ENCODE results near the gene DRD4. TPM values are rescaled to one million over a fixed set of nuclear protein-coding genes. Genes with fewer than 3 reads are reported as not detected.

DRD4 gene
- total and polyA plus RNA-seq, 7 donors, result 0.28 to 2.2 (median 0.41) TPM; not detected in 4

- 96% methylated on average over 33 of the region's 33 CpGs for WGBS, 2 donors
- TF ChIP-seq POLR2A (IDR thresholded peaks at IDR 0.05) (no peak), CTCF (IDR thresholded peaks at IDR 0.05) (no peak), EP300 (IDR thresholded peaks at IDR 0.05) (no peak), POLR2AphosphoS5 (IDR thresholded peaks at IDR 0.05) (no peak)
- peaks cover 35 to 100% (median 89%) of the 10 kb centered on the region in 4 donors for H3K36me3 ChIP-seq
Measured at GRCh38 chr11:605286-606129, 31.6 kb upstream of the DRD4 start.

GRCh38 chr11:606245-606644 is 30.8 kb upstream of the DRD4 start:
- Histone ChIP-seq H3K27me3 (no peaks in the 10 kb centered on the region), H3K36me3 (peaks cover 39 to 100% (median 90%) of the 10 kb centered on the region in 4 donors), H3K27ac (peak overlapping the region; percentile 55 to 77 (median 64)), H3K4me3 (no peak overlapping the region), H3K9me3 (no peaks in the 10 kb centered on the region), H3K4me1 (peaks cover 0 to 6% (median 2%) of the 10 kb centered on the region in 4 donors)
- peak; percentile 86 for DNase-seq
- intact Hi-C loops (cut with DNase I), result no loop called here
- 64 to 84% methylated on average over 19 of the region's 19 CpGs for WGBS, 2 donors
- TF ChIP-seq POLR2A (IDR thresholded peaks at IDR 0.05) (no peak), EP300 (IDR thresholded peaks at IDR 0.05) (no peak), POLR2AphosphoS5 (IDR thresholded peaks at IDR 0.05) (peak in 1 of 4 donors; percentile 28), CTCF (IDR thresholded peaks at IDR 0.05) (no peak)

More at GRCh38 chr11:605286-606129, 31.6 kb upstream of the DRD4 start:
- Histone ChIP-seq H3K27ac (peak overlapping the region; percentile 55 to 77 (median 64)), H3K4me3 (no peak overlapping the region), H3K27me3 (no peaks in the 10 kb centered on the region), H3K9me3 (no peaks in the 10 kb centered on the region), H3K4me1 (peaks cover 0 to 6% (median 2%) of the 10 kb centered on the region in 4 donors)
- intact Hi-C loops (cut with DNase I), result no loop called here
- no peak for DNase-seq

DNA sequence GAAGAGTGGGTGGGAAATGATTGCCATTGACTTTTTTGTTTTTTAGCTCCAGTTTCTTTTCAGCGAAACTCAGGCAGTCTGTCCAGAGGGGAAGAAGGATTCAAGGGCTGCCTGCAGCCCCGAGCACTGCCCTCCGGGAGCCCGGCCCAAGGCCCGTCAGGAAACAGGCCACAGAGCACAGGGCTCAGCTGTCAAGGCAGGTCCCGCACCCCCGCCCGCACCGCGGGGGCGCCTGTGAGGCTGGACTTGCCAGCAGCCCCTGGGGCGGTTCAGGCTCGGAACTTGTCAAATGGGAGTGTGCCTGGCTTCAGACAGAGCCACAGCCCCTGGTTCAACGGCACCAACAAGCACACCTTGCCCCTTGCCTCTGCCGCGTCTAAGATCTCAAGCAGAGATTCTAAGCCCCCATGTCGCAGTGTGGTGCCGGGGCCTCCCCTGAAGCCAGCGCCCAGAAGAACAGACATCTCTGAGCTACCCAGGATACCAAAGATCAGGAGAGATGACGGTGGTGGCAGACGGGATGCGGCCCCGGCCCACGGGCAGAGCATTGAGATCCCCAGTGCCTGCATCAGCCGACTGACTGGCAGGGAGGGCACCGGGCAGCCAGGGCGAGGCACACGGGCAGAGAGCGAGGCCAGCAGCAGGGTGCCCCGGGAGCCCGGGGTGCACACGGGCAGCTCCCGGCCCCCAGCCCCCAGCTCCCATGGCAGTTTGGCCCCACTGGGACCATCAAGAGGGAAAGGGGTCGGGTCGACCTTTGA is 29.9 kb upstream of the DRD4 start:
- DNase-seq, result no peak
- peaks cover 34 to 100% (median 88%) of the 10 kb centered on the region in 4 donors for H3K36me3 ChIP-seq
- peak overlapping the region in 2 of 4 donors; percentile 55 to 77 for H3K27ac ChIP-seq

GRCh38 chr11:607971-608659 is 29.0 kb upstream of the DRD4 start:
- DNase-seq, result no peak
- H3K9me3 ChIP-seq, result no peaks in the 10 kb centered on the region
- H3K27me3 ChIP-seq, result no peaks in the 10 kb centered on the region
- no peak overlapping the region for H3K4me3 ChIP-seq
- H3K36me3 ChIP-seq, result peaks cover 32 to 100% (median 90%) of the 10 kb centered on the region in 4 donors
- intact Hi-C loops (cut with DNase I), result no loop called here
- peaks cover 0 to 11% (median 4%) of the 10 kb centered on the region in 4 donors for H3K4me1 ChIP-seq
- TF ChIP-seq POLR2A (IDR thresholded peaks at IDR 0.05) (no peak), POLR2AphosphoS5 (IDR thresholded peaks at IDR 0.05) (no peak), CTCF (IDR thresholded peaks at IDR 0.05) (no peak), EP300 (IDR thresholded peaks at IDR 0.05) (no peak)
- WGBS, 2 donors, result 91 to 94% methylated on average over 45 of the region's 45 CpGs
- no peak overlapping the region for H3K27ac ChIP-seq

More for the DNA sequence above, 29.9 kb upstream of the DRD4 start:
- no peak overlapping the region for H3K4me3 ChIP-seq
- intact Hi-C loops (cut with DNase I), result no loop called here
- peaks cover 0 to 6% (median 2%) of the 10 kb centered on the region in 4 donors for H3K4me1 ChIP-seq
- 93 to 94% methylated on average over 35 of the region's 35 CpGs for WGBS, 2 donors
- H3K9me3 ChIP-seq, result no peaks in the 10 kb centered on the region
- TF ChIP-seq POLR2A (IDR thresholded peaks at IDR 0.05), result no peak
- H3K27me3 ChIP-seq, result no peaks in the 10 kb centered on the region

Data from sigmoid colon (tissue), 7 donors.